Measurements from ENCODE around the gene CDHR2. TPM values are rescaled to one million over a fixed set of nuclear protein-coding genes. Genes with fewer than 3 reads are reported as not detected.

Gene CDHR2
- total RNA-seq, 1 experiment from 2014 or later, result 0.10 TPM

- ChIA-PET RAD21 (ENCODE audit: low non-redundant PET in 1 of 2, low total read pairs in 2 of 2, uncharacterized antibody in 2 of 2, unreplicated experiment in 2 of 2) (no interaction called here), POLR2A (no interaction called here), CTCF (no interaction called here)
- Histone ChIP-seq H3K4me3 (replicated peaks in 1 of 2; ENCODE audit: low read depth in 1 of 2, low read length in 2 of 2) (no peak overlapping the region), H3K9me2 (ENCODE audit: insufficient read depth) (no peaks in the 10 kb centered on the region), H4K20me1 (ENCODE audit: insufficient read depth) (no peaks in the 10 kb centered on the region), H3K27me3 (ENCODE audit: insufficient read depth, low read length) (no peaks in the 10 kb centered on the region), H3K9me3 (ENCODE audit: control insufficient read depth in 1 of 2, insufficient read depth in 1 of 2, low read depth in 1 of 2, low read length in 2 of 2) (peaks cover 0 to 8% of the 10 kb centered on the region in 2 experiments; a peak in 1 of 4 replicates), H3K4me1 (ENCODE audit: control insufficient read depth in 1 of 2, insufficient read depth in 2 of 2, low read length in 2 of 2) (no peaks in the 10 kb centered on the region), H3K79me2 (ENCODE audit: insufficient read depth, low read length) (no peaks in the 10 kb centered on the region), H3K27ac (ENCODE audit: low read depth, low read length) (no peak overlapping the region), H3K9ac (ENCODE audit: low read length) (no peak overlapping the region), H3K4me2 (ENCODE audit: low read length) (no peak overlapping the region), H3K36me3 (ENCODE audit: control insufficient read depth in 1 of 2, insufficient read depth in 2 of 2, low read length in 2 of 2) (peaks cover 0 to 4% of the 10 kb centered on the region in 2 experiments; a peak in 1 of 4 replicates), H2AFZ (ENCODE audit: low read depth, low read length, poor library complexity, severe bottlenecking) (no peak overlapping the region)
- DNase-seq (ENCODE audit: low read depth, low spot score), result no peak
- BruUV-seq (replicated peaks), result no TSS peak
- intact Hi-C loops (cut with micrococcal nuclease), result no loop called here
- no peak for ATAC-seq
- TF ChIP-seq EZH2 (IDR thresholded peaks at IDR 0.05) (no peak), SP1 (IDR thresholded peaks at IDR 0.05; ENCODE audit: low read depth) (no peak), POLR2AphosphoS5 (IDR thresholded peaks at IDR 0.05; ENCODE audit: low read depth, low read length) (no peak), CTCF (IDR thresholded peaks at IDR 0.05 in 2 of 3, conservative IDR thresholded peaks at IDR 0.05 in 1 of 3; ENCODE audit: borderline replicate concordance in 1 of 3, insufficient read depth in 1 of 3, low read depth in 2 of 3, low read length in 2 of 3) (no peak), POLR2A (IDR thresholded peaks at IDR 0.05; ENCODE audit: borderline replicate concordance, extremely low read depth, insufficient read depth, insufficient read length) (no peak), TCF7L2 (IDR thresholded peaks at IDR 0.05; ENCODE audit: borderline replicate concordance, extremely low read depth, insufficient read depth, insufficient read length) (no peak), SIN3A (IDR thresholded peaks at IDR 0.05; ENCODE audit: low read depth) (no peak), EZH2phosphoT487 (IDR thresholded peaks at IDR 0.05; ENCODE audit: borderline replicate concordance) (no peak), SRF (IDR thresholded peaks at IDR 0.05; ENCODE audit: low read depth) (no peak), JUND (IDR thresholded peaks at IDR 0.05) (no peak)
- TF ChIP-seq, protein P1, sequence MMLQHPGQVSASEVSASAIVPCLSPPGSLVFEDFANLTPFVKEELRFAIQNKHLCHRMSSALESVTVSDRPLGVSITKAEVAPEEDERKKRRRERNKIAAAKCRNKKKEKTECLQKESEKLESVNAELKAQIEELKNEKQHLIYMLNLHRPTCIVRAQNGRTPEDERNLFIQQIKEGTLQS (IDR thresholded peaks at IDR 0.05), result no peak
These were observed 43.4 kb downstream of the CDHR2 start for GRCh38 chr5:176592573-176592972.

Data from HCT116 (cell line).